Measurements from ENCODE around the gene PCYT2. TPM values are rescaled to one million over a fixed set of nuclear protein-coding genes. Genes with fewer than 3 reads are reported as not detected.

The PCYT2 gene
- total RNA-seq, 2 experiments from 2014 or later: 48.5 TPM

- no peaks in the 10 kb centered on the region for H3K9me3 Mint-ChIP-seq (ENCODE audit: low read depth)
- CTCF ChIA-PET: interaction anchor here (1.4 kb wide), 1 partner anchor 10 kb away, joined by 5 read pairs; the partner anchor contains the start of gene ANAPC11
- DNase-seq (no peak), ATAC-seq (peak; percentile 59)
- H3K4me1 Mint-ChIP-seq: peaks cover 4% of the 10 kb centered on the region
- peaks cover 10% of the 10 kb centered on the region for H3K27me3 Mint-ChIP-seq
- no peak within 1 kb of the TSS for H3K27ac Mint-ChIP-seq
- peaks cover 10% of the 10 kb centered on the region for H3K36me3 Mint-ChIP-seq
- no peak within 1 kb of the TSS for H3K4me3 Mint-ChIP-seq
These were observed 9.1 kb downstream of the PCYT2 start, which contains the start of gene NPB for GRCh38 chr17:81902023-81902652. NPB (plus strand) TSS chr17:81902238; CDS start chr17:81902278, 40 bp downstream.

- no peak overlapping the region for H3K27ac Mint-ChIP-seq
- CTCF ChIA-PET: no interaction called here
- H3K9me3 Mint-ChIP-seq (ENCODE audit: low read depth): no peaks in the 10 kb centered on the region
- H3K36me3 Mint-ChIP-seq: peaks cover 10% of the 10 kb centered on the region
- DNase-seq (no peak), ATAC-seq (peak; percentile 11)
- H3K4me3 Mint-ChIP-seq: no peak overlapping the region
- peaks cover 4% of the 10 kb centered on the region for H3K4me1 Mint-ChIP-seq
- H3K27me3 Mint-ChIP-seq: peaks cover 10% of the 10 kb centered on the region
These were observed 9.8 kb downstream of the PCYT2 start for GRCh38 chr17:81901167-81902022.

- no peak overlapping the region for H3K4me3 Mint-ChIP-seq
- no peaks in the 10 kb centered on the region for H3K9me3 Mint-ChIP-seq (ENCODE audit: low read depth)
- CTCF ChIA-PET: no interaction called here
- ATAC-seq (no peak), DNase-seq (no peak)
- no peak overlapping the region for H3K27ac Mint-ChIP-seq
- peaks cover 10% of the 10 kb centered on the region for H3K27me3 Mint-ChIP-seq
- H3K36me3 Mint-ChIP-seq: peaks cover 13% of the 10 kb centered on the region
- peaks cover 4% of the 10 kb centered on the region for H3K4me1 Mint-ChIP-seq
These were observed 10.9 kb downstream of the PCYT2 start for GRCh38 chr17:81900181-81900820.

- H3K4me3 Mint-ChIP-seq: no peak overlapping the region
- H3K27me3 Mint-ChIP-seq: peaks cover 10% of the 10 kb centered on the region
- H3K4me1 Mint-ChIP-seq: peaks cover 4% of the 10 kb centered on the region
- no peak overlapping the region for H3K27ac Mint-ChIP-seq
- H3K9me3 Mint-ChIP-seq (ENCODE audit: low read depth): no peaks in the 10 kb centered on the region
- ATAC-seq (no peak), DNase-seq (no peak)
- peaks cover 14% of the 10 kb centered on the region for H3K36me3 Mint-ChIP-seq
- CTCF ChIA-PET: no interaction called here
These were observed 11.6 kb downstream of the PCYT2 start for GRCh38 chr17:81899514-81900166.

GRCh38 chr17:81898885-81899284 is 12.3 kb downstream of the PCYT2 start:
- H3K27me3 Mint-ChIP-seq: peaks cover 10% of the 10 kb centered on the region
- no peak overlapping the region for H3K4me3 Mint-ChIP-seq
- peaks cover 16% of the 10 kb centered on the region for H3K36me3 Mint-ChIP-seq
- DNase-seq (no peak), ATAC-seq (no peak)
- CTCF ChIA-PET: no interaction called here
- H3K4me1 Mint-ChIP-seq: peaks cover 4% of the 10 kb centered on the region
- H3K9me3 Mint-ChIP-seq (ENCODE audit: low read depth): no peaks in the 10 kb centered on the region
- H3K27ac Mint-ChIP-seq: no peak overlapping the region

DNA sequence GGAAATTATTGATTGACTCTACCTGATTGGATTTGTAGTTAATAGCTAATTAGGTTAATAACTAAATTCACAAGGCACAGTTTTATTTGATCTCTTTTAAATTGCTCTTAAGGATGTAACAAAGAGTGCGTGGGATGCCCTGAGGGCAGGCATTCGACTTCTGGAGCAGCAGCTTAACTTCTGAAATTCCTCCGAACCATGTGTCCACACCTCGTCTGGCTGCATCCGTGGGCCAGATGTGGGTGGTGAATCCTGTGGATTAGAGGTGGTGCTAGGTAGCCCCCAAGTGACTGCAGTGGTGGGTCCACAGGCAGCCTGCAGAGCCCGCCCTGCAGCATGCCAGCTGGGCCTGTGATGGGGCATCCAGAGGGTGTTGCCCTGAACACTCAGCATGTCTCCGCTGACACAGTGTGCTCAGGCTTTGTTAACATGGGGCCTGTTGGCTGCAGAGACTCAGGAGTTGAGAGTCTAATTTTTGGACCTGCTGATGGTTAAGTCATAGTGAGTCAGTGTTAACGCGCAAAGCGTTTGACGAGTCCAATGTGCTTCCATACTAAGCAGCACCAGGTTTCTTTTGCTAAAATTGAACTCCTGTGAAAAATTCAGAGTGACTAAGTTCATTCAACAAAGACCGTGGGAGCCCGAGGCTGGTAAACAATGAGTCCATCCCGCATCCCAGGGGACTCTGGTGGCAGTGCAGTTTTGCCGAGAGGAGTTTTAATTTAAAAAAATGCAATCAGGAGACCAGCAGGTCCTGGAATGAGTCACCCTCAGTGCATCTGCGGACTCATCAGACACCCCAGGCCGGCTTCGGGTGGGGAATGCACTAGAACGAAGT is 13.0 kb downstream of the PCYT2 start:
- Mint-ChIP-seq H3K9me3 (ENCODE audit: low read depth) (no peaks in the 10 kb centered on the region), H3K27me3 (peaks cover 10% of the 10 kb centered on the region), H3K4me3 (no peak overlapping the region), H3K36me3 (peaks cover 17% of the 10 kb centered on the region), H3K4me1 (peaks cover 7% of the 10 kb centered on the region), H3K27ac (no peak overlapping the region)
- ATAC-seq (no peak), DNase-seq (no peak)
- CTCF ChIA-PET: interaction anchor here (1.1 kb wide), 1 partner anchor 11 kb away, joined by 3 read pairs; no protein-coding TSS in a partner anchor

GRCh38 chr17:81895400-81895799 is 15.8 kb downstream of the PCYT2 start:
- DNase-seq (no peak), ATAC-seq (no peak)
- Mint-ChIP-seq H3K4me1 (peaks cover 11% of the 10 kb centered on the region), H3K4me3 (no peak overlapping the region), H3K36me3 (peaks cover 19% of the 10 kb centered on the region), H3K27me3 (no peaks in the 10 kb centered on the region), H3K27ac (no peak overlapping the region), H3K9me3 (ENCODE audit: low read depth) (no peaks in the 10 kb centered on the region)
- CTCF ChIA-PET: no interaction called here

GRCh38 chr17:81891303-81891552 is 20.0 kb downstream of the PCYT2 start:
- peak; percentile 20 for ATAC-seq
- no peaks in the 10 kb centered on the region for H3K9me3 Mint-ChIP-seq (ENCODE audit: low read depth)
- peaks cover 44% of the 10 kb centered on the region for H3K36me3 Mint-ChIP-seq
- H3K4me1 Mint-ChIP-seq: peaks cover 38% of the 10 kb centered on the region
- H3K4me3 Mint-ChIP-seq: peak overlapping the region; percentile 94
- H3K27ac Mint-ChIP-seq: peak overlapping the region; percentile 98
- CTCF ChIA-PET: interaction anchor here (0.7 kb wide), 1 partner anchor 21 kb away, joined by 4 read pairs; the partner anchor contains the start of gene ARHGDIA
- DNase-seq: no peak
- no peaks in the 10 kb centered on the region for H3K27me3 Mint-ChIP-seq

DNA sequence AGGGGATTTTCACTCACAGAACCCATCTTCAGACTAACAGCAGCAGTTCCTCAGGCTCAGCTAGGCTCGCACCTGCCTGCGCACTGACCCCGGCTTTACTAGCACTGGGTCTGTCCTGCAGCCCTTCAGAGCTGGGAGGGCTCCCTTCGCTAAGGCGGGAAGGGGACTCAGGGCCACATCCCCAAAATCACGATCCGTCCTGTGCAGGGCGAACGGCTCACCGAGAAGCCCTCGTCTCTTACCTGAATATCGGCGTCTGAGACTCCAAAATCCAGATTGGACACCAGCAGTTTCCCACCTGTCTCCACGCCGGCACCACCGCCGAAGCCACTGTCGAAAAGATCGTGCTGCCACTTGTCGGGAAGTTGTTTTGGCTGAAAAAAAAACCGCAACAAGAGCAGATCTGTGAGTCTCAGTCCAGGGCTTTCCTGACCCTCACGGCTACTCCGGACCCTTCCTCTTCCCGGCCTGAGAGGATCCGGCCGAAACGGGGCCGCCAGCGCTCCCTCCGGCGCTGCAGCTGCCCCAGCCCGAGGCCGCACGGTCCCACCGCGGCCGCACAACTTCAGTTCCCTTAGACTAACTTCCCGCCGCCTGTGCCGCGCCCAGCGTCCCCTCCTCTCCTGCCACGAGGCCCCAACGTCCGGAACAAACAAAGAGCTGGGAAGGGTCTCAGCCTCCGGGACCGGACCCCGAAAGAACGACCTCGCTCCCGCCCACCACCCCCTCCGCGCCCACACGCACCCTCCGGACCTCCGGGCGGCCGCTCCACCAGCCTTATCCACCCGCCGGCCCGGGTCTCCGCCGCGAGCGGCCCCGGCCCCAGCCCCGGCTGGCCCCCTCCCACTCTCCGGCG is 20.5 kb downstream of the PCYT2 start:
- H3K36me3 Mint-ChIP-seq: peaks cover 47% of the 10 kb centered on the region
- ATAC-seq: peak; percentile 5
- peak overlapping the region; percentile 96 for H3K27ac Mint-ChIP-seq
- peaks cover 38% of the 10 kb centered on the region for H3K4me1 Mint-ChIP-seq
- no peaks in the 10 kb centered on the region for H3K27me3 Mint-ChIP-seq
- no peaks in the 10 kb centered on the region for H3K9me3 Mint-ChIP-seq (ENCODE audit: low read depth)
- no peak for DNase-seq
- H3K4me3 Mint-ChIP-seq: peak overlapping the region; percentile 86
- CTCF ChIA-PET: interaction anchor here (0.7 to 1.2 kb wide), 4 partner anchors 12 to 36 kb away, joined by 3 to 6 read pairs (median 4); partner anchors contain the start of gene ARHGDIA

GRCh38 chr17:81889602-81890001 is 21.6 kb downstream of the PCYT2 start:
- peak overlapping the region; percentile 86 for H3K4me3 Mint-ChIP-seq
- CTCF ChIA-PET: interaction anchor here (0.8 to 1.2 kb wide), 3 partner anchors 11 to 20 kb away, joined by 3 read pairs; no protein-coding TSS in a partner anchor
- H3K27me3 Mint-ChIP-seq: no peaks in the 10 kb centered on the region
- H3K36me3 Mint-ChIP-seq: peaks cover 47% of the 10 kb centered on the region
- H3K27ac Mint-ChIP-seq: peak overlapping the region; percentile 63
- DNase-seq (no peak), ATAC-seq (no peak)
- H3K9me3 Mint-ChIP-seq (ENCODE audit: low read depth): no peaks in the 10 kb centered on the region
- H3K4me1 Mint-ChIP-seq: peaks cover 38% of the 10 kb centered on the region

DNA sequence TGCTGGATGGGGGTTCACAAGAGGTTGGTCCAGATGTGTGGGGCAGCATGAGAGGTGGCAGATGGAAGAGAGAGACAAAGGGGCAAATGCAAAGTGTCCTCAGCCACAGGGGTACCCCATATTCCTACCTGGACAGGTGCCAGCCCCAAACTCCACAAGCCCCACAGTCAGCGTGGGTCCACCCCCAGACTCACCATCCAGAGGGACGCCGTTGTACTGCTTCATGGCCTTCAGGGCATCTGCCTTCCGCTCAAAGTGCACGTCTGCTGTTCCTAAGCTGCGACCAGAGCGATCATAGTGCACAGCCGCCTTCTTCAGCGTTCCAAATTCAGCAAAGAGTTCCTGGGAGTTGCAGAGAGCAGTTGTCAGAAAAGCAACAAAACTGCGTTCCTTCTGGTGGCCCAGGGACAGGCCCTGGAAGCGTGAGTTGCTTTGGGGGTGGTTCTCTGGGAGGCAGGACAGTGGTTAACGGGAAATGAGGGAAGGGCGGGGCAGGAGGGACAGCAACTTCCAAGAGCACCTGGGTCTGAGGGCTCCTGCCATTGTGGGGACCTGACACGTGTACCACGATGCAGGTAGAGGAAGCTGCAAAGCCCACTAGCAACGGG is 22.1 kb downstream of the PCYT2 start:
- ATAC-seq (no peak), DNase-seq (no peak)
- Mint-ChIP-seq H3K36me3 (peaks cover 49% of the 10 kb centered on the region), H3K27me3 (no peaks in the 10 kb centered on the region), H3K4me1 (peaks cover 38% of the 10 kb centered on the region), H3K4me3 (peak overlapping the region; percentile 86), H3K9me3 (ENCODE audit: low read depth) (no peaks in the 10 kb centered on the region), H3K27ac (peak overlapping the region; percentile 63)
- CTCF ChIA-PET: interaction anchor here (0.8 kb wide), 1 partner anchor 17 kb away, joined by 3 read pairs; no protein-coding TSS in a partner anchor
